Adrenal gland (tissue), 12 donors: ENCODE results near the gene TMEM98. TPM values are rescaled to one million over a fixed set of nuclear protein-coding genes. Genes with fewer than 3 reads are reported as not detected.
"Not testable (repeated sequence)": the region's sequence is repeated elsewhere in the genome, so short reads cannot be mapped to it uniquely, and the experiment has no call there.

Experiments
- DNase-seq, 7 donors: peaks; one replicate each; pipeline ENCODE4 v3.0.0-alpha.2; 2019 to 2020
- H3K27ac ChIP-seq, 5 donors: fragments of 200-600 bp; sonication (generic) in 4 of 5; 1 replicate in 3 of 5; 2 replicates in 2 of 5; pipeline versions ENCODE4 v1.5.1 to v1.8.0; 2016 to 2020; ENCODE audit warnings: mild to moderate bottlenecking in 1 of 5
- H3K27me3 ChIP-seq: fragments of 200-600 bp; 2 replicates; pipeline ENCODE4 v1.8.0; 2021
- H3K36me3 ChIP-seq, 2 donors: fragments of 200-600 bp; replicated peaks in 1 of 2; 1 replicate in 1 of 2; 2 replicates in 1 of 2; pipeline versions ENCODE4 v1.5.1 to v1.8.0; 2018 to 2022
- H3K4me1 ChIP-seq, 2 donors: fragments of 200-600 bp; replicated peaks in 1 of 2; 1 replicate in 1 of 2; 2 replicates in 1 of 2; pipeline versions ENCODE4 v1.5.1 to v1.8.0; 2018 to 2021
- H3K4me3 ChIP-seq, 4 donors: fragments of 200-600 bp; sonication (generic) in 3 of 4; one replicate each; pipeline ENCODE4 v1.5.1; 2016 to 2018
- H3K9me3 ChIP-seq, 3 donors: fragments of 200-600 bp; sonication (generic) in 1 of 3; replicated peaks in 1 of 3; 1 replicate in 2 of 3; 2 replicates in 1 of 3; pipeline versions ENCODE4 v1.5.1 to v1.8.0; 2016 to 2021
- POLR2A ChIP-seq, 2 donors: fragments of 450-650 bp; IDR thresholded peaks; one replicate each; pipeline ENCODE4 v1.6.1; 2017; ENCODE audit warnings: antibody characterized with exemption in 2 of 2, mild to moderate bottlenecking in 2 of 2, moderate library complexity in 1 of 2
- WGBS, 4 donors: extraction: QIAGEN DNeasy Blood & Tissue Kit in 2 of 4; methylation state at CpG; one replicate each; pipeline versions ENCODE4 v1.1.5 to v1.1.7; 2013 to 2017; 5-methylcytosine and 5-hydroxymethylcytosine counted together
- intact Hi-C, 2 donors: fragments of 100-400 bp; cut with DNase I; formaldehyde crosslinking; loops; one replicate each; pipeline versions ENCODE4 v1.14.1 to v1.15.0; 2022 to 2023
- polyA plus RNA-seq, 3 donors: library from polyadenylated mRNA; stranded (reverse); fragments of 200-250 nt in 2 of 3; fragments of 350-450 nt in 1 of 3; fragmentation: Illumina TruSeq in 1 of 3; extraction: RNeasy Lipid Tissue Mini Kit (QIAGEN cat#74804) in 1 of 3; gene quantifications; one replicate each; pipeline ENCODE4 v1.2.3, GENCODE V29; 2013 to 2014
- total RNA-seq, 9 donors: library from RNA; depleted of rRNA in 4 of 9; stranded (reverse); fragments of >200 nt in 4 of 9; fragments of 120-200 nt in 1 of 9; fragmentation: NEBNext Ultra II Directional in 1 of 9; extraction: Animal tissue kit (Norgen Biotek cat#: 25700) in 1 of 9; gene quantifications; one replicate each; pipeline versions ENCODE4 v1.1.0 to v1.2.4, GENCODE V29; 2013 to 2023
- TF ChIP-seq, protein P1 (sequence below), 6 experiments: fragments of 450-650 bp in 4 of 6; fragments of 200-600 bp in 2 of 6; sonication (generic) in 1 of 6; IDR thresholded peaks; 1 replicate in 5 of 6; 2 replicates in 1 of 6; pipeline versions ENCODE4 v1.5.1 to v1.8.0; 2016 to 2021; ENCODE audit warnings: antibody characterized with exemption in 6 of 6, mild to moderate bottlenecking in 2 of 6, moderate library complexity in 1 of 6
- donor health status: healthy with polysubstance abuse.
- donor health status: Bipolar disorder and iron deficiency.
- donor health status: DM: yes; HTN: yes; CAD: no.
- donor health status: DM: no; HTN: no; CAD: no.
- donor health status: DM: no; HTN: no; CAD: no.
- donor health status: DM: yes; HTN: yes; CAD: no.

TMEM98 gene
- total and polyA plus RNA-seq, 12 donors: 19.5 to 167 (median 77.3) TPM

- no peaks in the 10 kb centered on the region for H3K36me3 ChIP-seq
- H3K4me3 ChIP-seq: no peak overlapping the region
- no peaks in the 10 kb centered on the region for H3K9me3 ChIP-seq
- DNase-seq: no peak
- intact Hi-C loops: no loop called here
- 90 to 100% (median 95%) methylated on average over 1 of the region's 1 CpG for WGBS, 4 donors
- H3K4me1 ChIP-seq: no peaks in the 10 kb centered on the region
- H3K27ac ChIP-seq: no peak overlapping the region
- H3K27me3 ChIP-seq: no peaks in the 10 kb centered on the region
- TF ChIP-seq, protein P1, sequence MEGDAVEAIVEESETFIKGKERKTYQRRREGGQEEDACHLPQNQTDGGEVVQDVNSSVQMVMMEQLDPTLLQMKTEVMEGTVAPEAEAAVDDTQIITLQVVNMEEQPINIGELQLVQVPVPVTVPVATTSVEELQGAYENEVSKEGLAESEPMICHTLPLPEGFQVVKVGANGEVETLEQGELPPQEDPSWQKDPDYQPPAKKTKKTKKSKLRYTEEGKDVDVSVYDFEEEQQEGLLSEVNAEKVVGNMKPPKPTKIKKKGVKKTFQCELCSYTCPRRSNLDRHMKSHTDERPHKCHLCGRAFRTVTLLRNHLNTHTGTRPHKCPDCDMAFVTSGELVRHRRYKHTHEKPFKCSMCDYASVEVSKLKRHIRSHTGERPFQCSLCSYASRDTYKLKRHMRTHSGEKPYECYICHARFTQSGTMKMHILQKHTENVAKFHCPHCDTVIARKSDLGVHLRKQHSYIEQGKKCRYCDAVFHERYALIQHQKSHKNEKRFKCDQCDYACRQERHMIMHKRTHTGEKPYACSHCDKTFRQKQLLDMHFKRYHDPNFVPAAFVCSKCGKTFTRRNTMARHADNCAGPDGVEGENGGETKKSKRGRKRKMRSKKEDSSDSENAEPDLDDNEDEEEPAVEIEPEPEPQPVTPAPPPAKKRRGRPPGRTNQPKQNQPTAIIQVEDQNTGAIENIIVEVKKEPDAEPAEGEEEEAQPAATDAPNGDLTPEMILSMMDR (IDR thresholded peaks at IDR 0.05): no peak
- no peak for TF ChIP-seq POLR2A (IDR thresholded peaks at IDR 0.05)
Measured at GRCh38 chr17:32976605-32977004, 48.7 kb downstream of the TMEM98 start.

- intact Hi-C loops: no loop called here
- 64 to 68% (median 68%) methylated on average over 2 of the region's 2 CpGs for WGBS, 4 donors
- Histone ChIP-seq H3K27ac (no peak overlapping the region), H3K9me3 (no peaks in the 10 kb centered on the region), H3K36me3 (no peaks in the 10 kb centered on the region), H3K27me3 (no peaks in the 10 kb centered on the region), H3K4me3 (no peak overlapping the region), H3K4me1 (no peaks in the 10 kb centered on the region)
- TF ChIP-seq POLR2A (IDR thresholded peaks at IDR 0.05): no peak
- TF ChIP-seq, protein P1 (IDR thresholded peaks at IDR 0.05): no peak
- DNase-seq: no peak
Measured at GRCh38 chr17:32980230-32980629, 52.3 kb downstream of the TMEM98 start.

- DNase-seq, H3K9me3 ChIP-seq, intact Hi-C loops, H3K4me3 ChIP-seq, H3K27ac ChIP-seq, H3K4me1 ChIP-seq, H3K36me3 ChIP-seq, H3K27me3 ChIP-seq: not testable (repeated sequence)
- 64 to 97% (median 88%) methylated on average over 3 of the region's 3 CpGs for WGBS, 4 donors
Measured at GRCh38 chr17:32981611-32982010, 53.7 kb downstream of the TMEM98 start.

DNA sequence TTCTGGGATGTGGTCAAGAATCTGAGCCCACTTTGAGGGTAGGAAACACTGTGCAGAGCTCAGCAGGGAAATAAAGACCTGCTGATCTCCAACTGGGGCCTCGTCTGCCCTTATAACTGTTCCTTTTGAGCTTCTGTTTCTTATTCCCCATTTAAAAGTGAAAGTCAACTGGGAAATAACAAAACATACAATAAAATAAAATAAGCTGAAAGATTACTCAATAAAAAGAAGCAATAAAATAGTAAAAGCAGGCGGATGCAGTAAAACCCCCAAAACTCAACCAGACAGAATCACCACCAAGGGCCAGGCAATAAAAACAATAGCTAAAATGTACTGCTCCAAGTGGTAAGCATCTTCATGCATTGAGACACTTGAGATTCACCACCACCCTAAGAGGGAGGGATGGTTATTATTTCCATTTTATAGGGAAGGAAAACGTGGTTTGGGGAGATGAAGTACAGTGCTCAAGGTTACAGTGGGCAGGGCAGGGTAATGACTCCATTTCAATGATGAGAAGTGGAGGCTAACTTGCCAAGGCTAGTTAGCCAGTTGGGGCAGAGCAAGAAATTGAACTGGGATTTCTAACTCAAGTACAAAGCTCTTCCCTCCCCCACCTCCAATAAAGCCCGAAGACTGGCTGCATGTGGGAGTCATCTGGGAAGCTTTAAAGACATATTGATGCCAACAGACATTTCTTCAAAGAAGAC is 57.2 kb downstream of the TMEM98 start:
- H3K4me3 ChIP-seq: no peak overlapping the region
- H3K36me3 ChIP-seq: no peaks in the 10 kb centered on the region
- H3K4me1 ChIP-seq: no peaks in the 10 kb centered on the region
- no peak overlapping the region for H3K27ac ChIP-seq
- 50 to 61% (median 57%) methylated on average over 4 of the region's 4 CpGs for WGBS, 4 donors
- H3K9me3 ChIP-seq: no peaks in the 10 kb centered on the region
- TF ChIP-seq, protein P1 (IDR thresholded peaks at IDR 0.05): no peak
- no peak for TF ChIP-seq POLR2A (IDR thresholded peaks at IDR 0.05)
- intact Hi-C loops: no loop called here
- no peaks in the 10 kb centered on the region for H3K27me3 ChIP-seq
- no peak for DNase-seq

DNA sequence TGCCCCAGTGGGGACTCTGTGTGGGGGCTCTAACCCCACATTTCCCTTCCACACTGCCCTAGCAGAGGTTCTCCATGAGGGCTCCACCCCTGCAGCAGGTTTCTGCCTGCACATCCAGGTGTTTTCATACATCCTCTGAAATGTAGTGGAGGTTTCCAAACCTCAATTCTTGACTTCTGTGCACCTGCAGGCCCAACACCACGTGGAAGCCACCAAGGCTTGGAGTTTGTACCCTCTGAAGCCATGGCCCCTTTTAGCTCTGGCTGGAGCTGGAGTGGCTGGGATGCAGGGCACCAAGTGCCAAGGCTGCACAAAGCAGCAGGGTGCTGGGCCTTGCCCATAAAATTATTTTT is 59.5 kb downstream of the TMEM98 start:
- H3K9me3 ChIP-seq, H3K4me1 ChIP-seq, H3K27me3 ChIP-seq, H3K36me3 ChIP-seq, DNase-seq, intact Hi-C loops, H3K27ac ChIP-seq, H3K4me3 ChIP-seq: not testable (repeated sequence)
- WGBS, 4 donors: 18 to 43% (median 20%) methylated on average over 1 of the region's 1 CpG; no CpG with 5 or more reads in 1 of the 4 donors

- intact Hi-C loops, H3K27ac ChIP-seq, H3K4me1 ChIP-seq, H3K4me3 ChIP-seq, H3K9me3 ChIP-seq, H3K36me3 ChIP-seq, H3K27me3 ChIP-seq, DNase-seq: not testable (repeated sequence)
- WGBS, 4 donors: 52 to 66% (median 62%) methylated on average over 2 of the region's 2 CpGs
Measured at GRCh38 chr17:32987868-32988267, 59.9 kb downstream of the TMEM98 start.
